ENCODE measurements around the gene MMP25. TPM values are rescaled to one million over a fixed set of nuclear protein-coding genes. Genes with fewer than 3 reads are reported as not detected.

Gene MMP25
- total RNA-seq, 1 experiment from 2014 or later, result 49.0 TPM

DNA sequence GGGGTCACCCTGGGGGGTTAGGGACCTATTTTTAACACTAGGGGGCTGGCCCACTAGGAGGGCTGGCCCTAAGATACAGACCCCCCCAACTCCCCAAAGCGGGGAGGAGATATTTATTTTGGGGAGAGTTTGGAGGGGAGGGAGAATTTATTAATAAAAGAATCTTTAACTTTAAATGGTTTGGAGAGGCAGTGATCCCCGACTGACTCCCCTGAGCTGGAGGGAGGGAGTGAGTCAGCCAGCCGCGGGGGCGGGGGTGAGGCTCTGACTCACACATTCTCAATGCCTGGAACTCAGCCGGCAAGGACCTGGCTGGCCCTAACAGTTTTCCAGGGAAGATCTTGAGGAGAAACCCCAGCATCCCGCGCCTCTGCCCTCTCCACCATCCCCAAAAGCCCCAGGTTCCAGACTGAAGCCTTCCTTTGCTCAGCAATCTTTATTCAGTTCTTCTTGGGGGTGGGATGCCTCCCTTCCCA lies 24.1 kb upstream of the MMP25 start:
- Mint-ChIP-seq H3K4me3 (peak overlapping the region; percentile 86), H3K27ac (peak overlapping the region; percentile 99), H3K9me3 (no peaks in the 10 kb centered on the region), H3K27me3 (ENCODE audit: low read depth) (peaks cover 2% of the 10 kb centered on the region; the same call in 1 of the 2 replicates), H3K4me1 (peaks cover 38% of the 10 kb centered on the region), H3K36me3 (peaks cover 18% of the 10 kb centered on the region)
- TF ChIP-seq SMAD4 (CRISPR knock-in tag; IDR thresholded peaks at IDR 0.05) (no peak), TEAD4 (CRISPR knock-in tag; IDR thresholded peaks at IDR 0.05) (0 out of 2 replicates have a peak, but pooled peaks have one; percentile 41), ATF2 (CRISPR knock-in tag; IDR thresholded peaks at IDR 0.05; ENCODE audit: borderline replicate concordance, low read depth) (no peak), NFATC4 (CRISPR knock-in tag; IDR thresholded peaks at IDR 0.05) (no peak), ETV6 (CRISPR knock-in tag; IDR thresholded peaks at IDR 0.05) (0 out of 2 replicates have a peak, but pooled peaks have one; percentile 24)
- peak; percentile 84 for DNase-seq (ENCODE audit: low spot score)
- ChIA-PET CTCF (interaction anchor here (0.9 to 8.6 kb wide), 9 partner anchors 8 to 39 kb away, joined by 3 to 360 read pairs (median 6); partner anchors contain the start of gene CLDN9), POLR2A (interaction anchor here (0.8 to 17.1 kb wide), 8 partner anchors 7 to 77 kb away, joined by 3 to 502 read pairs (median 6); partner anchors contain the start of genes CLDN9 and ZSCAN10)
- no peak for ATAC-seq

DNA sequence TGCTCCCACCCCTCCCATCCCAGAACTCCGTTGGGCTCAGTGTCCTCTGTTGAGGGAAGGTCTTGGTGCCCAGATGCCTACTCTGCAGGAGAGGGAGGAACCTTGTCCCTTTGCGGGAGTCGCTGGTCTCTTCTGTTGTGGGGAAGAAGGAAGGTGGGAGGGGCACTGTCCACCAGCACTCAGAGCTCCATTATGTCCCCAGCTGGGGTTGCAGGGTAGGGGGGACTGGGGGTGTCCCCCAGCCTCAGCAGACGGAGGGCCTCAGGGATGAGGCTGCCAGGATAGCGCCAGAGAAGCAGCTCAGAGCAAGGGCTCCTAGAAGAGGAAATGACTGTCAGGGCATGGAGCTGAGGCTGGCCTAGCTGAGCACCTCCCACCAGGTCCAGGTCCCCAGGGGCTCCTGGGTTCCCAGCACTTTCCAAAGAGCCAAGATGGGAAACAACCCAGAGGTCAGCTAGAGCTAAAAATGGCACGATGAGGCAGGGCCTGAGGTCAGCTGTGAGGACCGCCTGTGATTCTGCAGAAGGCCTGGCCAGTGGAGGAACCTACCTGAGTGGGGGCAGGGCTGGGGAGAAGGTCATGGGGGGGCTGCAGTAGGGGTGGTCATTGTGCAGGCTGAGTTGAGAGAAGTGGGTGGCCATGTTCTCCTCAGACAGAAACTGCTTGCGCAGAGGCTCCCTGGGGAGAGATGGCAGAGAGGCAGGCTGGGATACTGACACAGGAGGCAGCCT lies 23.5 kb upstream of the MMP25 start:
- H3K9me3 Mint-ChIP-seq, result no peaks in the 10 kb centered on the region
- H3K4me3 Mint-ChIP-seq, result peak overlapping the region; percentile 86
- POLR2A ChIA-PET, result interaction anchor here (0.6 to 17.1 kb wide), 7 partner anchors 9 to 1231 kb away, joined by 3 to 502 read pairs (median 4); partner anchors contain the start of genes CLDN9 and ZSCAN10
- peaks cover 41% of the 10 kb centered on the region for H3K4me1 Mint-ChIP-seq
- H3K36me3 Mint-ChIP-seq, result peaks cover 18% of the 10 kb centered on the region
- no peak for ATAC-seq
- CTCF ChIA-PET, result interaction anchor here (0.7 to 8.6 kb wide), 11 partner anchors 9 to 128 kb away, joined by 3 to 360 read pairs (median 6); partner anchors contain the start of genes CLDN9 and FLYWCH1
- peaks cover 2% of the 10 kb centered on the region; the same call in 1 of the 2 replicates for H3K27me3 Mint-ChIP-seq (ENCODE audit: low read depth)
- no peak for DNase-seq (ENCODE audit: low spot score)
- peak overlapping the region; percentile 99 for H3K27ac Mint-ChIP-seq
- no peak for TF ChIP-seq USF1 (CRISPR knock-in tag; IDR thresholded peaks at IDR 0.05)
- TF ChIP-seq EMX1 (CRISPR knock-in tag; IDR thresholded peaks at IDR 0.05), result no peak
- no peak for TF ChIP-seq ZNF232 (CRISPR knock-in tag; IDR thresholded peaks at IDR 0.05)
- TF ChIP-seq TP53 (CRISPR knock-in tag; IDR thresholded peaks at IDR 0.05), result no peak
- no peak for TF ChIP-seq FOXP4 (CRISPR knock-in tag; IDR thresholded peaks at IDR 0.05)
- TF ChIP-seq, protein P1, sequence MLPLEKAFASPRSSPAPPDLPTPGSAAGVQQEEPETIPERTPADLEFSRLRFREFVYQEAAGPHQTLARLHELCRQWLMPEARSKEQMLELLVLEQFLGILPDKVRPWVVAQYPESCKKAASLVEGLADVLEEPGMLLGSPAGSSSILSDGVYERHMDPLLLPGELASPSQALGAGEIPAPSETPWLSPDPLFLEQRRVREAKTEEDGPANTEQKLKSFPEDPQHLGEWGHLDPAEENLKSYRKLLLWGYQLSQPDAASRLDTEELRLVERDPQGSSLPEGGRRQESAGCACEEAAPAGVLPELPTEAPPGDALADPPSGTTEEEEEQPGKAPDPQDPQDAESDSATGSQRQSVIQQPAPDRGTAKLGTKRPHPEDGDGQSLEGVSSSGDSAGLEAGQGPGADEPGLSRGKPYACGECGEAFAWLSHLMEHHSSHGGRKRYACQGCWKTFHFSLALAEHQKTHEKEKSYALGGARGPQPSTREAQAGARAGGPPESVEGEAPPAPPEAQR (CRISPR knock-in tag; IDR thresholded peaks at IDR 0.05), result no peak
- peak; percentile 57; the same call in 1 of the 2 replicates for TF ChIP-seq CREB1 (CRISPR knock-in tag; IDR thresholded peaks at IDR 0.05)
- TF ChIP-seq MYBL2 (CRISPR knock-in tag; IDR thresholded peaks at IDR 0.05), result no peak
- TF ChIP-seq GABPB1 (CRISPR knock-in tag; IDR thresholded peaks at IDR 0.05), result 0 out of 2 replicates have a peak, but pooled peaks have one; percentile 16
- no peak for TF ChIP-seq CREM (CRISPR knock-in tag; IDR thresholded peaks at IDR 0.05)
- TF ChIP-seq ARID4B (CRISPR knock-in tag; IDR thresholded peaks at IDR 0.05; ENCODE audit: borderline replicate concordance), result no peak
- TF ChIP-seq, protein P2, sequence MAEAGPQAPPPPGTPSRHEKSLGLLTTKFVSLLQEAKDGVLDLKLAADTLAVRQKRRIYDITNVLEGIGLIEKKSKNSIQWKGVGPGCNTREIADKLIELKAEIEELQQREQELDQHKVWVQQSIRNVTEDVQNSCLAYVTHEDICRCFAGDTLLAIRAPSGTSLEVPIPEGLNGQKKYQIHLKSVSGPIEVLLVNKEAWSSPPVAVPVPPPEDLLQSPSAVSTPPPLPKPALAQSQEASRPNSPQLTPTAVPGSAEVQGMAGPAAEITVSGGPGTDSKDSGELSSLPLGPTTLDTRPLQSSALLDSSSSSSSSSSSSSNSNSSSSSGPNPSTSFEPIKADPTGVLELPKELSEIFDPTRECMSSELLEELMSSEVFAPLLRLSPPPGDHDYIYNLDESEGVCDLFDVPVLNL (CRISPR knock-in tag; IDR thresholded peaks at IDR 0.05; ENCODE audit: borderline replicate concordance, low read depth), result no peak
- TF ChIP-seq NFATC4 (CRISPR knock-in tag; IDR thresholded peaks at IDR 0.05), result peak; percentile 75
- 0 out of 2 replicates have a peak, but pooled peaks have one; percentile 13 for TF ChIP-seq FOXK1 (CRISPR knock-in tag; IDR thresholded peaks at IDR 0.05)
- TF ChIP-seq, protein P3, sequence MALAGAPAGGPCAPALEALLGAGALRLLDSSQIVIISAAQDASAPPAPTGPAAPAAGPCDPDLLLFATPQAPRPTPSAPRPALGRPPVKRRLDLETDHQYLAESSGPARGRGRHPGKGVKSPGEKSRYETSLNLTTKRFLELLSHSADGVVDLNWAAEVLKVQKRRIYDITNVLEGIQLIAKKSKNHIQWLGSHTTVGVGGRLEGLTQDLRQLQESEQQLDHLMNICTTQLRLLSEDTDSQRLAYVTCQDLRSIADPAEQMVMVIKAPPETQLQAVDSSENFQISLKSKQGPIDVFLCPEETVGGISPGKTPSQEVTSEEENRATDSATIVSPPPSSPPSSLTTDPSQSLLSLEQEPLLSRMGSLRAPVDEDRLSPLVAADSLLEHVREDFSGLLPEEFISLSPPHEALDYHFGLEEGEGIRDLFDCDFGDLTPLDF (CRISPR knock-in tag; IDR thresholded peaks at IDR 0.05), result no peak
- peak; percentile 35; the same call in 1 of the 2 replicates for TF ChIP-seq ESRRA (CRISPR knock-in tag; IDR thresholded peaks at IDR 0.05; ENCODE audit: borderline replicate concordance)

Data from WTC11 (cell line).